Glomerular endothelial cell (primary cell): Measurements from ENCODE around the gene KIF5B. TPM values are rescaled to one million over a fixed set of nuclear protein-coding genes. Genes with fewer than 3 reads are reported as not detected.
"Not testable (repeated sequence)": the region's sequence is repeated elsewhere in the genome, so short reads cannot be mapped to it uniquely, and the experiment has no call there.

Experiments used
- DNase-seq: peaks from one replicate; pipeline ENCODE4 v3.0.0-alpha.2; 2011; ENCODE audit warnings: low read depth, low spot score; ENCODE audit errors: extremely low read depth
- total RNA-seq: library from RNA; depleted of rRNA; stranded (reverse); fragments of >200 nt; gene quantifications from 2 replicates; pipeline ENCODE4 v1.2.3, GENCODE V29; 2015

KIF5B gene
- total RNA-seq, 1 donor from 2014 or later: 161 TPM

DNA sequence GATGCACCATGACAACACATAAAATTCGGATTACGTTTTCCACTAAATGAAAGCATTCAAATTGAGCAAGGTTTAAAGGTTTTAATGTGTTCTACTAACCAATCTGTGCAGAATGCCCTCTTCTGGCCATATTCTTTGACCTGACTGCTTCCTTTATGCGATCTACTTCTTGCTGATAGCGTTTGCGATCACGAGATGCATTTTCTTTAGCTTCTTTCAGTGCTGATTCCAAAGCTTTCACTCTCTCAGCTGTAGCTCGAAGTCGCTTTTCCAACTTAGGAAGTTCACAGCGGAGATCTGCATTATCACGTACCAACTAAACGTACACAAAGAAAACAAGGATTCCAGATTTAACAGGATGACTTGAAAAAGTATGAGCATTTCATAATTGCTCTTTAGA is 39.2 kb downstream of the KIF5B start:
- no peak for DNase-seq

DNA sequence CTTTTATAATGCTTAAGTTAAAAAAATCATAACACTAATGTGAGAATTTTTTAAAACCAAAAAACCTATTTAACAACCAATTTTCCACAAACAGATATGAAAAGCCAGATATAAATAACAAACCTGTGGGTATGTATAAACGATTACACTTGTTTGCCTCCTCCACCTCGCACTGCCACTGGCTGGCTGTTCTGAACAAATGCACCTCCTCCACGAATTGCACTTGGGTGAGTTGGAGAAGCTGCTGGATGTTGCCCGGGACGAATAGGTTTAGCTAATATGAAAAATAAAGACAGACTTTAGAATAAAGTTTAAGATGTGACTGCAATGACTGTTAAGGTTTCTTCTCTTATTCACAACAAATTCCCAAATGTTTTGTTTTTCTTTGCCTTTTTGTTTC is 40.8 kb downstream of the KIF5B start:
- no peak for DNase-seq

DNA sequence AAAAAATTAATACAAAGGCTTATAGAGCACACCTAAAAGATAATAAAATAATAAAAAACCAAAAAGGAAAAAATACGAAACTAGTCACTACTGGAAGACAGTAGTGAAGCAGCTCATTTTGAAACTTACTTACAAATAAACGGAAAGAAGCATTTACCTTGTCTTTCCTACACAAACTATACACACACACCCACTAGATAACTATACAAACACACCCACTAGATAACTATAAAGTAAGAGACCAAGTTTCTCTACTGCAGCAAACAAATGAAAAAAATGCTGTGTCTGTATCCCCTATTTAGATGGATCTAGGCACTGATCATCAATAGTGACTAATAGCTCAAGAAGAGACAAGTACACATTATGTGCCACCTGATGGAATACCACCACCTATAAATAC is 49.2 kb downstream of the KIF5B start:
- DNase-seq: no peak

GRCh38 chr10:32005050-32005449 is 51.2 kb downstream of the KIF5B start:
- peak; percentile 39 for DNase-seq

DNA sequence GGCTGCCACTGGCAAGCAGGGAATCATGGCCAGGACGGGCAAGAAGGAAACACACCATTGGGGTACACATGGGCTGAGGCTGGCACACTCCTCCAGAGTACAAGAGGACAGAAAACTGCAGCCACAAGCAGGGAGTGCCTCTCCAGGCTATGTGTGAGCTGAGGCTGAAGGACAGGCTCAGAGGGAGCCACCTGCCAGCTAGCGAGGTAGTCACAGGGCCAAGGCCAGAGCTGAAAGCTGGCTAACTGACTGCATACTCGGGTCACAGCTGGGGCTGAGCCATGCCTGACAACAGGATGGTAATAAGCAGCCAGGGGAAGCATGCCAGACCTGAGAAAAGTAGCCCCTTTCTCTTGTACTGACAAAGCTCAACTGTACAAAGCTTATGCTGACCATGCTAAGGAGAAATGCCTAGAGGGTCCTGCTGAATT is 52.0 kb downstream of the KIF5B start:
- no peak for DNase-seq

- DNase-seq: no peak
Observed at GRCh38 chr10:32002531-32002930, 53.7 kb downstream of the KIF5B start.

- no peak for DNase-seq
Observed at GRCh38 chr10:32000937-32001336, 55.3 kb downstream of the KIF5B start.

GRCh38 chr10:31999836-32000235 is 56.4 kb downstream of the KIF5B start:
- no peak for DNase-seq

DNA sequence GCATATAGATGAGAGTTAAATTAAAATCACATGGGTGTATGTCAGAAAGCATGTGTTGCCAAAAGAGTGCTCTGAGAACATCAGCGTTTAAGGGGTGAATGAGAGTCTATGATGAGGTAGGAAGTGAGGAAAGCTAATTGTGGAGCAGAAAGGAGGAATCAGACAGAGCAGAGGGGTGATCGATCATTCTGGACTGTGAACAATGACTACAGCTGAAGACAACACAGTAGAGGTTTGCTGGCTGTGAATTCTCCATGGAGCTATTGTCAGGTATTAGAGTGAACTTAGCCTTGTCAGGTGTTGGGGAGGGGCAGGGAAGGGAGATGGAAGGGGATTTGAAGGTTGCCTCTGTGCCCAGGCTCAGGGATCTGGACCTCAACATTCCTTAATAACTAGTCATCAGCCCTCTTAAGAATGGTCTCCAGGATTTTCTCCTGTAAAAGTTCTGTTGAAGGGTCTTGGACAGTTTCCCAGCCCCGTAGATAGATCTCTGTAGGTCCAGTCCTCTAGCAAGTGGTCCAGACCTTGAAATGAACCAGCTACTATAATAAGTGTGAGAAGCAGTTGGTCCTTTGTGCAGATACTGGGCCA is 57.1 kb downstream of the KIF5B start:
- DNase-seq: no peak

GRCh38 chr10:31994926-31995325 is 61.3 kb downstream of the KIF5B start:
- no peak for DNase-seq

- no peak for DNase-seq
Observed at GRCh38 chr10:31990937-31991336, 65.3 kb downstream of the KIF5B start.

- not testable (repeated sequence) for DNase-seq
Observed at GRCh38 chr10:31987786-31988185, 68.4 kb downstream of the KIF5B start.

- DNase-seq: no peak
Observed at GRCh38 chr10:31982111-31982510, 74.1 kb downstream of the KIF5B start.

DNA sequence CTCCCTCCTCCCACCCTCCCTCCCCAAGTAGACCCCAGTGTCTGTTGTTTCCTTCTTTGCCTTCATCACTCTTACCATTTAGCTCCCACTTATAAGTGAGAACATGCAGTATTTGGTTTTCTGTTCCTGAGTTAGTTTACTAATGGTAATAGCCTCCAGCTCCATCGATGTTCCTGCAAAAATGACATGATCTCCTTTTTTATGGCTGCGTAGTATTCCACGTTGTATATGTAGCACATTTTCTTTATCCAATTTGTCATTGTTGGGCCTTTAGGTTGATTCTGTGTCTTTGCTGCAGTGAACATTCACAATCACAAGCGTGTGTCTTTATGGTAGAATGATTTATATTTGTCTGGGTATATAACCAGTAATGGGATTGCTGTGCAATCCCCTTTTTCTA is 75.8 kb downstream of the KIF5B start:
- no peak for DNase-seq

GRCh38 chr10:31979071-31979470 is 77.2 kb downstream of the KIF5B start:
- DNase-seq: not testable (repeated sequence)

DNA sequence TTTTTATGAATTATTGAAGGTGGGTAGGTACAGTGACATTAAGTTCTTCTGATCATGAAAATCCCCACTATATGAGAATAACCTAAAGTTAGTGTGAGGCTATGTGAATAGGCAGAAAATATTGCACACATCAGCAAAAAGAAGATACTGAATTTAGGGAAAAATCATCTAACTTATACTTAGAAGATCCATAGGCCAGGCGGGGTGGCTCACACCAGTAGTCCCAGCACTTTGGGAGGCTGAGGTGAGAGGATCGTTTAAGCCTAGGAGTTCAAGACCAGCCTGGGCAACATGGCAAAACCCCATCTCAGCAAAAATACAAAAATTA is 78.1 kb downstream of the KIF5B start:
- DNase-seq: no peak

DNA sequence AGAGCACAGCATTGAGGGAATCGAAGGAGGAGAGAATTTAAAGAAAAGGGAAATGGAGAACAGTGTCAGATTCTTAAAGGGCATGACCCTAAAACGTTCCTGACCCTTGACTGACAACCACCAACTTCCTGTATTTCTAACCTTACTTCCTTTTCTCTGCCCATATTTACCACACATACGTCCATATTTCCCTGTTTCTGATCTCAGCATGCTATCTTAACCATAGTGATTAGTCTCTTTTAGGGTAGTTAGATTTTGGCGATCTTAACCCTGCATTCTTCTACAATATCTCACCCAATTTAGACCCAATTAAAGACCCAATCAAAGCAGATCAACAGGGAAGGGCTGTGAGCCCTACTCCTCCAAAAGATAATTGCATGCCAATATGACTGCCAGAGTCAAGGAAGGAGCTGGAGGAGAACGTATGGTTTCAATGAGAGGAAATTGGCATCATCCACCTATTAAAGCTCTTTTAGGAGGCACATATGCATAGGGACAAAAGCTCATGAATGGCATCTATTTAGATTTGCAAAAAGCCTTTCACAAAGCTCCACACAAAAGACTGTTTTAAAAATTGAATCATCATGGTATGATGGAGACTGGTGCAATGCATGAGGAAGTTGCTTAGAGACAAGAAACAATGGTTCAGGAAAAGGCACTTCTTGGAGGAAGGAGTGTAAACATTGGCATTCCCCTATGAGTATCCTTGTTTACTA is 78.6 kb downstream of the KIF5B start:
- peak; percentile 74 for DNase-seq

- DNase-seq: no peak
Observed at GRCh38 chr10:31975157-31975765, 81.0 kb downstream of the KIF5B start.

DNA sequence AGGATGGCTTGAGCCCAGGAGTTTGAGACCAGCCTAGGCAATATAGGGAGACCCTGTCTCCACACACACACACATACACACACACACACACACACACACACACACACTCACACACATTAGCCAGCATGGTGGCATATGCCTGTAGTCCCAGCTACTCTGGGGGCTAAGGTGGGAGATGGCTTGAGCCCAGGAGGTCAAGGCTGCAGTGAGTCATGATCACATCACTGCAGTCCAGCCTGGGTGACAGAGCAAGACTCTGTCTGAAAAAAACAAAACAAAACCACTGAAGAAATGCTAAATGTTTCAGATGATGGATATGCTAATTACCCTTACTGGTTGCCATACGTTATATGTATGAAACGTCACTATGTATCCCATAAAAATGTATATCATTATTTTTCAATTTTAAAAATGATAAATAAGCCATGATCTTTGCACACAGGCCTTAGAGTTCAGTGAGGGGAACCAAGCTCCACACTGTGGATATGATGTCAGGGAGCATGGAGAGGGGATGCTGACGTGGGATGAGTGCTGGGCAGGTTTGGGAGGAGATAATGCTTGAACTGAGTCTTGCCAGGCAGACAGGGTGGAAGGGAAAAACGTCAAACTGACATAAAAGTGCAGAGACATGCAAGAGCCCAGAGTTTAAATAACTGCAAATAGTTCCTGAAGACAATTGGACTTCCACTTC is 81.6 kb downstream of the KIF5B start:
- DNase-seq: no peak

- DNase-seq: no peak
Observed at GRCh38 chr10:31972519-31973041, 83.6 kb downstream of the KIF5B start.

DNA sequence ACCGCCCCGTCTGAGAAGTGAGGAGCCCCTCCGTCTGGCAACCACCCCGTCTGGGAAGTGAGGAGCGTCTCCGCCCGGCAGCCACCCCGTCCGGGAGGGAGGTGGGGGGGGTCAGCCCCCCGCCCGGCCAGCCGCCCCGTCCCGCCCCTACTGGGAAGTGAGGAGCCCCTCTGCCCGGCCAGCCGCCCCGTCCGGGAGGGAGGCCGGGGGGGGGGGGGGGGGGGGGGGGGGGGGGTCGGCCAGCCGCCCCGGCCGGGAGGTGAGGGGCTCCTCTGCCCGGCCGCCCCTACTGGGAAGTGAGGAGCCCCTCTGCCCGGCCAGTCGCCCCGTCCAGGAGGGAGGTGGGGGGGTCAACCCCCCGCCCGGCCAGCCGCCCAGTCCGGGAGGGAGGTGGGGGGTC is 86.4 kb downstream of the KIF5B start:
- not testable (repeated sequence) for DNase-seq

GRCh38 chr10:31963589-31963980 is 92.6 kb downstream of the KIF5B start:
- DNase-seq: no peak
